ENCODE data around the gene CBARP. TPM values are rescaled to one million over a fixed set of nuclear protein-coding genes. Genes with fewer than 3 reads are reported as not detected.
A peak's percentile ranks its signal among the peaks of the same experiment; 100 is the strongest.

The CBARP gene
- total RNA-seq, 1 donor from 2014 or later, result 3.9 TPM

GRCh38 chr19:1237027-1237659, 662 bp downstream of the CBARP start:
- no peak for TF ChIP-seq POLR2A (IDR thresholded peaks at IDR 0.05)
- peak overlapping the region; percentile 69 for H3K27ac ChIP-seq
- no peaks in the 10 kb centered on the region for H3K36me3 ChIP-seq
- peak overlapping the region; percentile 60 to 86 for H3K4me3 ChIP-seq
- no peaks in the 10 kb centered on the region for H3K27me3 ChIP-seq
- intact Hi-C loops (cut with DNase I), result no loop called here
- DNase-seq (ENCODE audit: extremely low spot score in 2 of 2), result no peak
- H3K4me1 ChIP-seq, result peaks cover 48% of the 10 kb centered on the region
- no peaks in the 10 kb centered on the region for H3K9me3 ChIP-seq

GRCh38 chr19:1236576-1236975, 1.2 kb downstream of the CBARP start:
- Histone ChIP-seq H3K4me1 (peaks cover 51% of the 10 kb centered on the region), H3K36me3 (no peaks in the 10 kb centered on the region), H3K4me3 (peak overlapping the region; percentile 60 to 86), H3K27ac (no peak overlapping the region), H3K9me3 (no peaks in the 10 kb centered on the region), H3K27me3 (no peaks in the 10 kb centered on the region)
- intact Hi-C loops (cut with DNase I), result no loop called here
- TF ChIP-seq POLR2AphosphoS5 (IDR thresholded peaks at IDR 0.05; ENCODE audit: insufficient read depth in 1 of 2, low read depth in 1 of 2) (peak in 1 of 2 donors; percentile 10), POLR2A (IDR thresholded peaks at IDR 0.05) (no peak), CTCF (IDR thresholded peaks at IDR 0.05) (no peak)
- no peak for DNase-seq (ENCODE audit: extremely low spot score in 2 of 2)

GRCh38 chr19:1235625-1236538, 1.9 kb downstream of the CBARP start:
- H3K4me3 ChIP-seq, result peak overlapping the region in 1 of 2 donors; percentile 86
- intact Hi-C loops (cut with DNase I), result no loop called here
- DNase-seq (ENCODE audit: extremely low spot score in 2 of 2), result no peak
- peak in 1 of 2 donors; percentile 25 for TF ChIP-seq POLR2AphosphoS5 (IDR thresholded peaks at IDR 0.05; ENCODE audit: insufficient read depth in 1 of 2, low read depth in 1 of 2)
- no peak for TF ChIP-seq CTCF (IDR thresholded peaks at IDR 0.05)
- H3K9me3 ChIP-seq, result no peaks in the 10 kb centered on the region
- H3K4me1 ChIP-seq, result peaks cover 45% of the 10 kb centered on the region
- H3K27me3 ChIP-seq, result no peaks in the 10 kb centered on the region
- no peaks in the 10 kb centered on the region for H3K36me3 ChIP-seq
- H3K27ac ChIP-seq, result no peak overlapping the region

GRCh38 chr19:1234955-1235380, 2.8 kb downstream of the CBARP start:
- TF ChIP-seq CTCF (IDR thresholded peaks at IDR 0.05), result no peak
- no peak for TF ChIP-seq POLR2A (IDR thresholded peaks at IDR 0.05)
- Histone ChIP-seq H3K36me3 (no peaks in the 10 kb centered on the region), H3K27me3 (no peaks in the 10 kb centered on the region), H3K9me3 (no peaks in the 10 kb centered on the region), H3K4me3 (no peak overlapping the region), H3K27ac (no peak overlapping the region), H3K4me1 (peaks cover 39% of the 10 kb centered on the region)
- intact Hi-C loops (cut with DNase I), result no loop called here
- DNase-seq (ENCODE audit: extremely low spot score in 2 of 2), result no peak

GRCh38 chr19:1234051-1234954, 3.5 kb downstream of the CBARP start:
- intact Hi-C loops (cut with DNase I), result no loop called here

More at GRCh38 chr19:1234051-1234954, 3.5 kb downstream of the CBARP start:
- H3K27me3 ChIP-seq, result no peaks in the 10 kb centered on the region
- no peak overlapping the region for H3K4me3 ChIP-seq
- no peak for TF ChIP-seq CTCF (IDR thresholded peaks at IDR 0.05)
- TF ChIP-seq POLR2AphosphoS5 (IDR thresholded peaks at IDR 0.05; ENCODE audit: insufficient read depth in 1 of 2, low read depth in 1 of 2), result no peak
- TF ChIP-seq POLR2A (IDR thresholded peaks at IDR 0.05), result no peak
- H3K9me3 ChIP-seq, result no peaks in the 10 kb centered on the region
- DNase-seq (ENCODE audit: extremely low spot score in 2 of 2), result no peak
- H3K27ac ChIP-seq, result no peak overlapping the region
- H3K36me3 ChIP-seq, result no peaks in the 10 kb centered on the region
- H3K4me1 ChIP-seq, result peaks cover 35% of the 10 kb centered on the region
